Measurements from ENCODE around the gene MACF1. TPM values are rescaled to one million over a fixed set of nuclear protein-coding genes. Genes with fewer than 3 reads are reported as not detected.

The MACF1 gene
- total RNA-seq, 2 experiments from 2014 or later, result 353 to 366 TPM

DNA sequence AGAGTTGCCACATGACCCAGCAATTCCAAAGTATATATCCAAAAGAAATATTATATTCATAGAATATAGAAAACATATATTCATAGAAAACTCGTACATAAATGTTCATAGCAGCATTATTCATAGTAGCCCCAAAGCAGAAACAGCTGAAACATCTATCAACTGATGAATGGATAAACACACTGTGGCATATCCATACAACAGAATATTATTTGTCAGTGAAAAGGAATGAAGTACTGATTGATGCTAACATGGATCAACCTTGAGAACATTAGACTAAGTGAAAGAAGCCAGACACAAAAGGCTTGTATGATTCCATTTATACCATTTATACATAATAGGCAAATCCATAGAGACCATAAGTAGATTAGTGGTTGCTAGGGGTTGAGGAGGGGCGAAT lies 21.7 kb upstream of the MACF1 start:
- H3K36me3 Mint-ChIP-seq (ENCODE audit: low read depth), result no peaks in the 10 kb centered on the region
- no peaks in the 10 kb centered on the region for H3K27me3 Mint-ChIP-seq (ENCODE audit: low read depth)
- CTCF ChIA-PET, result interaction anchor here (1.1 to 12.0 kb wide), 11 partner anchors 10 to 205 kb away, joined by 3 to 283 read pairs (median 11); partner anchors contain the start of gene MACF1
- no peak overlapping the region for H3K4me3 Mint-ChIP-seq
- ATAC-seq (no peak), DNase-seq (no peak)
- no peaks in the 10 kb centered on the region for H3K9me3 Mint-ChIP-seq (ENCODE audit: insufficient read depth)
- POLR2A ChIA-PET, result no interaction called here
- peaks cover 43% of the 10 kb centered on the region for H3K4me1 Mint-ChIP-seq (ENCODE audit: low read depth)
- H3K27ac Mint-ChIP-seq, result peak overlapping the region; percentile 3

DNA sequence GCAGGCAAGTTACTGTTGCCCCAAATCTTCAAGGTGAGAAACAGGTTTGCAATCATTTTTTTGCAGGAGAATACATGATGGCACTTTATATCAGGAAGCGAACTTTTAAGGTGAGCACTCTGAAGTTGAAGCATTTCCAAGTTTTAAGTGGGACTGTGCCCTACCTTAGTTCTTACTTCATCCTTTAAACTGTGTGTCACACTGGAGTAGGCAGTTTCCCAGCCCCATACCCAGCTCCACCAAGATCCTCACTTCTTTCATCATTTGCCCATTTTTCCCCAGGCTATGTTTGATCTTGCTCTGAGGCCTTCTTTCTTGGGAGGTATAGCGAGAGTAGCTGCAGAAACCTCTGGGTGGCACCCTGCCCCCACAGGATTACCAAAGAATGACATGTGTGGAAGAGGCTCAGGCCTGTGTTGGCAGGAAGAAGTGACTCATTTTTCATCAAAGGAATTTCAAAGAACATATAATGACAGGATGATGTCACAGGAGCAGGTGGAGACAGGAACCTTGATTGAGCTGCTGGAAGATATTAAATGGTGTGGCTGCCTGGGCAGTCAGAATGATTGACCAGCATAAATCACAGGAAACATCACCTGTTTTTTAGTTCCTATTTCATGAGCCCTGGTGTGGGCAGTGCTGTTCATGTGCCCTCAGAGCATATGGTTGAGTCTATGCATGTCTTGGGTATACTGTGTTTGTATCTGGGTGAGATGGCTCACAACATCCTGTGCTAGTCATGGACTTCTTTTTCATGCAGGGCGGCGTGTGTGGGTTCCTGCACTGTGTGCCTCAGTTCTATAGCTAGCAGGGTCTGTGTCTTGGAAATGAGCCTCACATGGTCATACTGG lies 20.8 kb upstream of the MACF1 start:
- Mint-ChIP-seq H3K27me3 (ENCODE audit: low read depth) (no peaks in the 10 kb centered on the region), H3K4me1 (ENCODE audit: low read depth) (peaks cover 45% of the 10 kb centered on the region), H3K9me3 (ENCODE audit: insufficient read depth) (no peaks in the 10 kb centered on the region), H3K36me3 (ENCODE audit: low read depth) (no peaks in the 10 kb centered on the region), H3K4me3 (peak overlapping the region; percentile 1), H3K27ac (peak overlapping the region; percentile 84)
- ATAC-seq, result peak; percentile 90
- DNase-seq, result peak; percentile 89
- ChIA-PET POLR2A (interaction anchor here (0.6 to 1.6 kb wide), 6 partner anchors 9 to 104 kb away, joined by 3 to 12 read pairs (median 4); partner anchors contain the start of gene MACF1), CTCF (interaction anchor here (0.6 to 12.0 kb wide), 50 partner anchors 10 to 423 kb away, joined by 3 to 283 read pairs (median 4); partner anchors contain the start of gene MACF1)

DNA sequence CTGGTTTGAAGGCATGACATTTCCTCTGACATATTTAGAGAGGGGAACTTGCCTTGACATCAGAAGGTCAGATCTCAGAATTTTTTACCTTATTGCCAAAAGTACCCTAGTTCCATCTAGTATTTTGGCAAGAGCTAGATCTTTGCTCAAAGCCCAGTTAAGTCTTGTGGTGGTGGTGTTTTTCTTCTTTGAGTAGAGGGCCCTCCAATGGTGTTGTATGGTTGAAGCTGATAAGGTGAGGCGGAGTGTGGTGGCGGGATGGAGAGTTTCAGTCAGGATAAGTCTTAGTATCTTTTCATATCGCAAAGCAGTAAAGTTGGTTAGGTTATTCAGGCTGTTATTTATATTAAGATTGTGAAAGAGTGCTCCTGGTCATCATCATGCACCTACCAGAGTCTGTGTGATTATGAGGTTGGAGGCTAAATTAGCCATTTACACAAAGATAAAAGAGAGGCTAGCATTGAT lies 20.1 kb upstream of the MACF1 start:
- Mint-ChIP-seq H3K4me3 (peak overlapping the region; percentile 1), H3K27me3 (ENCODE audit: low read depth) (no peaks in the 10 kb centered on the region), H3K27ac (peak overlapping the region; percentile 84), H3K36me3 (ENCODE audit: low read depth) (no peaks in the 10 kb centered on the region), H3K9me3 (ENCODE audit: insufficient read depth) (no peaks in the 10 kb centered on the region), H3K4me1 (ENCODE audit: low read depth) (peaks cover 52% of the 10 kb centered on the region)
- ATAC-seq (no peak), DNase-seq (no peak)
- CTCF ChIA-PET, result interaction anchor here (0.6 to 12.0 kb wide), 43 partner anchors 9 to 422 kb away, joined by 3 to 283 read pairs (median 4); partner anchors contain the start of gene MACF1
- POLR2A ChIA-PET, result interaction anchor here (0.6 to 1.6 kb wide), 5 partner anchors 9 to 103 kb away, joined by 3 to 12 read pairs (median 4); partner anchors contain the start of gene MACF1

DNA sequence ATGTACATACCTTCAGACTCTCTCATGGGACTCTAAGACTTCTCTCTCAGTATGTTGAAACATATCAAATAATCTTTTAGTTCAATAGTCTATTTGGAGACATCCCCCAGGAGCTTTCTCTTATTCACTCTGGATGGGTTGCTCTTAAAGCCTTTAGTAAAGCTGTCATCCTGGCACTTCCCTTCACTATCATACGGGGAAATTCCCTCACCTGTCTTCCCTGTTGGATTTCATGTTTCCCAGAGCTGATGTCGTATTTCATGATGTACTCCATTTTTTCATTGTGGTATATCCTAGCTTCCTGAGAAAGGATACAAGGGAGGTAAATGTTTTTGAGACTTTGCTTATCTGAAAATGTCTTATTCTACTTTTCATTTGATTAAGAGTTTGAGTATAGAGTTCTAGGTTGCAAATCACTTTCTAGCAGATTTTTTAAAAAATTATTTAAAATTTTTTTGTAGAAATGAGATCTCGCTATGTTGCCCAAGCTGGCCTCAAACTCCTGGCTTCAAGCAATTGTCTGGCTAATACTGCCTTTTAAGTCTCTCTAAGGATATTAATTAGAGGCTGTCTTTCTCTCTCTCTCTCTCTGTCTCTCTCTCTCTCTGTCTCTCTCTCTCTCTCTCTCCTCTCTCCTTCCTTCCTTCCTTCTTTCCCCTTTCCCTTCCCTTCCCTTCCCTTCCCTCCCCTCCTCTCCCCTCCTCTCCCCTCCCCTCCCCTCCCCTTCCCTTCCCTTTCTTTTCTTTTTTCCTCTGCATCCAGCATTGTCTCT lies 17.0 kb upstream of the MACF1 start:
- no peaks in the 10 kb centered on the region for H3K36me3 Mint-ChIP-seq (ENCODE audit: low read depth)

DNA sequence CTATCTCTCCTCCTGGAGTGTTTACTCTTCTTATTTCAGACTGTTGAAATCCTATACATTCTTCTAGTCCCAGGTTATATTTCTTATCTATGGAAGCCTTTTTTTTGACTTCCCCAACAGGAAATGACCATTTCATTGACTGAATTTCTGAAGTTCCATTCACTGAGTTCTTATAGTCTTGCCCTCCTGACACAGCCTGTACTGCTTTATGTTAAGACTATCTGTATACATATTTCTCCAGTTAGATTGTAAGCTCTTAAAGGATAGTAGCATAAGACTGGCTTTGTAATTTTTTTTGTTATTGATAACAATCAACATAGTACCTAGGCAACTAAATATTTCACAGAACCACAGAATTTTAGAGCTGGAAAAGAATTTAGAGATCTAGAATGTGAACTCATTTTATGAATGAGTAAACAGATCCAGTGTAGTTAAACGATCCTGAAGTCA lies 14.9 kb upstream of the MACF1 start:
- peak overlapping the region; percentile 84 for H3K27ac Mint-ChIP-seq
- no peak overlapping the region for H3K4me3 Mint-ChIP-seq

More for the DNA sequence above, 17.0 kb upstream of the MACF1 start:
- CTCF ChIA-PET, result interaction anchor here (1.1 to 12.0 kb wide), 8 partner anchors 12 to 389 kb away, joined by 3 to 540 read pairs (median 6); partner anchors contain the start of genes MACF1 and PABPC4
- Mint-ChIP-seq H3K4me1 (ENCODE audit: low read depth) (peaks cover 80% of the 10 kb centered on the region), H3K9me3 (ENCODE audit: insufficient read depth) (no peaks in the 10 kb centered on the region), H3K27me3 (ENCODE audit: low read depth) (no peaks in the 10 kb centered on the region), H3K4me3 (no peak overlapping the region), H3K27ac (no peak overlapping the region)
- POLR2A ChIA-PET, result interaction anchor here (2.6 kb wide), 1 partner anchor 17 kb away, joined by 9 read pairs; the partner anchor contains the start of gene MACF1
- DNase-seq (no peak), ATAC-seq (no peak)

DNA sequence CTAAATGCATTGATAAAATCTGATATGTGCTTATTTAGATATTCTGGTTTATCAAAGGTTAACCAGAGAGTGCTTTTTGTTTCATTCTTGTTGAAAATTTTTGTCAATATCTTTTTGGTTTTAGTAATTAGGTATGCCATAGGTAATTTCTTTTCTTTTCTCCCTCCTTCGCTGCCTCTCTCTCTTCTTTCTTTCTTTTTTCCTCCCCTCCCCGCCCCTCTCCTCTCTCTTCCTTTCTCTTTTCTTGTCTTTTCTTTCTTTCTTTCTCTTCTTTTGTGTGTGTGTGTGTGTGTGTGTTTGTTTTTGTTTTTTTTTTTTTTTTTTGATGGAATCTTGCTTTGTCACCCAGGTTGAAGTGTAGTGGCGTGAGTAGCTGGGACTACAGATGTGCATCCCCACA lies 14.4 kb upstream of the MACF1 start:
- Mint-ChIP-seq H3K27me3 (ENCODE audit: low read depth) (no peaks in the 10 kb centered on the region), H3K36me3 (ENCODE audit: low read depth) (no peaks in the 10 kb centered on the region), H3K4me3 (no peak overlapping the region), H3K9me3 (ENCODE audit: insufficient read depth) (no peaks in the 10 kb centered on the region), H3K4me1 (ENCODE audit: low read depth) (peaks cover 81% of the 10 kb centered on the region), H3K27ac (no peak overlapping the region)
- DNase-seq, result no peak
- ATAC-seq, result no peak
- CTCF ChIA-PET, result interaction anchor here (1.0 to 12.0 kb wide), 12 partner anchors 11 to 386 kb away, joined by 3 to 540 read pairs (median 10); partner anchors contain the start of gene MACF1
- POLR2A ChIA-PET, result interaction anchor here (2.2 kb wide), 1 partner anchor 15 kb away, joined by 10 read pairs; the partner anchor contains the start of gene MACF1

More for the DNA sequence above, 14.9 kb upstream of the MACF1 start:
- ChIA-PET POLR2A (interaction anchor here (2.2 kb wide), 1 partner anchor 15 kb away, joined by 10 read pairs; the partner anchor contains the start of gene MACF1), CTCF (interaction anchor here (1.0 to 12.0 kb wide), 10 partner anchors 10 to 386 kb away, joined by 3 to 540 read pairs (median 8); partner anchors contain the start of gene MACF1)
- Mint-ChIP-seq H3K36me3 (ENCODE audit: low read depth) (no peaks in the 10 kb centered on the region), H3K9me3 (ENCODE audit: insufficient read depth) (no peaks in the 10 kb centered on the region), H3K4me1 (ENCODE audit: low read depth) (peaks cover 81% of the 10 kb centered on the region), H3K27me3 (ENCODE audit: low read depth) (no peaks in the 10 kb centered on the region)
- no peak for ATAC-seq
- no peak for DNase-seq

DNA sequence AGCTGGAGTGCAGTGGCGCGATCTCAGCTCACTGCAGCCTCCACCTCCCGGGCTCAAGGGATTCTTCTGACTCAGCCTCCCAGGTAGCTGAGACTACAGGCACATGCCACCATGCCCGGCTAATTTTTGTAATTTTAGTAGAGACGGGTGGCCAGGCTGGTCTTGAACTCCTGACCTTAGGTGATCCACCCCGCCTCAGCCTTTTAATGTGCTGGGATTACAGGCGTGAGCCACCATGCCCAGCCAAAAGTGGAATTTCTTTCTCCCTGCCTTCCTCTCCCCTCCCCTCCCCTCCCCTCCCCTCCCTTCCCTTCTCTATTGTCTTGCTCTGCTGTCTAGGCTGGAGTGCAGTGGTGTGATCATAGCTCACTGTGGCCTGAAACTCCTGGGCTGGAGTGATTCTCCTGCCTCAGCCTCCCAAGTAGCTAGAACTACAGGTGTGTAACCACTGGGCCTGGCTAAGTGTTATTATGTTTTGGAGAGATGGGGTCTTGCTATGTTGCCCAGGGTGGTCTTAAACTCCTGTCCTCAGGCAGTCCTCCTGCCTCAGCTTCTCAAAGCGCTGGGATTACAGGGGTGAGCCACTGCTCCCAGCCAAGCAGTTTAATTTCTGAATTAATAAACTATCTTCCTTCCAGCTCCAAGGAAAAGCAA lies 10.0 kb upstream of the MACF1 start:
- ChIA-PET POLR2A (interaction anchor here (0.9 to 5.2 kb wide), 4 partner anchors 11 to 71 kb away, joined by 3 to 121 read pairs (median 44); partner anchors contain the start of gene MACF1), CTCF (interaction anchor here (1.1 to 12.0 kb wide), 8 partner anchors 9 to 95 kb away, joined by 3 to 540 read pairs (median 71); partner anchors contain the start of gene MACF1)
- Mint-ChIP-seq H3K4me1 (ENCODE audit: low read depth) (peaks cover 81% of the 10 kb centered on the region), H3K4me3 (no peak overlapping the region), H3K27me3 (ENCODE audit: low read depth) (no peaks in the 10 kb centered on the region), H3K9me3 (ENCODE audit: insufficient read depth) (no peaks in the 10 kb centered on the region), H3K36me3 (ENCODE audit: low read depth) (no peaks in the 10 kb centered on the region), H3K27ac (peak overlapping the region; percentile 98)
- no peak for ATAC-seq
- no peak for DNase-seq

DNA sequence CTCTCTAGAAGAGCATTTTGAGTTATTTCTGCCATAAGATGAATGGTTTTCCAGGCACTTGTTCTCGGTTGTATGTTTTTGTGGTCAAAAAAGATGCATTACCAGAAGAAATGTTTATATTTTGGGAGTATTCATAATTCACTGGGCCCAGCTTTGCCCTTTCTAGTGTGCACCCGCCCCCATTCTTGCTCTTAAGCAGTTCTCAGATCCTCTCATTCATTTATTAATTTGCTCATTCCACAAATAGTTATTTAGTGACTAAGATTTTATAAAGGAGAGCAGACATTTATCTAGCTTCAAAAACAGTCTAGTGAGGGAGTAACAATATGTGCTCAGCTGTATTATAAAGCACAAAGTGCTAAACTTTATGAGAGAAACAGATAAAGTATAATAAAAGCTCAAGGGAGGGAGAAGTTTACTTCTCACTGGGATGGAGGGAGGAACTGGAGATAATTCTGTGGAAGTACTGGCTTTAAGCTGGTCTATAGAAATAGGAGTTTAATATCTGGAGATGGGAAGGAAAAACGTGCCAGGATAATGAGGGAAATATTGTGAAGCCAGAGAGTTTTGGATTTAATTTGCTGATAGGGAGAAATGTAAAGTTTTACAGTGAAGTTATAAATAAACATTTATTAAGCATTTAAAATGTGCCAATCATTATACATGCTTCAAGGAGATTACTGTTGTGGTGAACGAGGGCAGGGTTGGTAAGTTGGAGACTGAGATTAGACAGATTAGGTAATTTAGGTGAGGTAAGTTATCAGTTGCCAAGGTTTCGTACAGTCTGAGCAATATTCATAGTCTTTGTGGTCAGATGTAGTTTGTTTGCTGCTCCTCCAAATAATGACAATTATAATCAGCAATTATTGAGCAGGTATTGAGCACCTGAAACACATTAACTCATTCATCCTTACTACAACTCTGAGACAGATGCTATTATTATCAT lies 9.1 kb upstream of the MACF1 start:
- Mint-ChIP-seq H3K4me1 (ENCODE audit: low read depth) (peaks cover 80% of the 10 kb centered on the region), H3K9me3 (ENCODE audit: insufficient read depth) (no peaks in the 10 kb centered on the region), H3K27me3 (ENCODE audit: low read depth) (no peaks in the 10 kb centered on the region), H3K4me3 (peak overlapping the region; percentile 71), H3K27ac (peak overlapping the region; percentile 98), H3K36me3 (ENCODE audit: low read depth) (no peaks in the 10 kb centered on the region)
- ATAC-seq (peak; percentile 21), DNase-seq (peak; percentile 43)
- ChIA-PET CTCF (interaction anchor here (0.9 to 9.5 kb wide), 5 partner anchors 10 to 216 kb away, joined by 4 to 540 read pairs (median 92); partner anchors contain the start of gene MACF1), POLR2A (interaction anchor here (0.9 to 5.2 kb wide), 3 partner anchors 11 to 70 kb away, joined by 3 to 121 read pairs (median 67); partner anchors contain the start of gene MACF1)

DNA sequence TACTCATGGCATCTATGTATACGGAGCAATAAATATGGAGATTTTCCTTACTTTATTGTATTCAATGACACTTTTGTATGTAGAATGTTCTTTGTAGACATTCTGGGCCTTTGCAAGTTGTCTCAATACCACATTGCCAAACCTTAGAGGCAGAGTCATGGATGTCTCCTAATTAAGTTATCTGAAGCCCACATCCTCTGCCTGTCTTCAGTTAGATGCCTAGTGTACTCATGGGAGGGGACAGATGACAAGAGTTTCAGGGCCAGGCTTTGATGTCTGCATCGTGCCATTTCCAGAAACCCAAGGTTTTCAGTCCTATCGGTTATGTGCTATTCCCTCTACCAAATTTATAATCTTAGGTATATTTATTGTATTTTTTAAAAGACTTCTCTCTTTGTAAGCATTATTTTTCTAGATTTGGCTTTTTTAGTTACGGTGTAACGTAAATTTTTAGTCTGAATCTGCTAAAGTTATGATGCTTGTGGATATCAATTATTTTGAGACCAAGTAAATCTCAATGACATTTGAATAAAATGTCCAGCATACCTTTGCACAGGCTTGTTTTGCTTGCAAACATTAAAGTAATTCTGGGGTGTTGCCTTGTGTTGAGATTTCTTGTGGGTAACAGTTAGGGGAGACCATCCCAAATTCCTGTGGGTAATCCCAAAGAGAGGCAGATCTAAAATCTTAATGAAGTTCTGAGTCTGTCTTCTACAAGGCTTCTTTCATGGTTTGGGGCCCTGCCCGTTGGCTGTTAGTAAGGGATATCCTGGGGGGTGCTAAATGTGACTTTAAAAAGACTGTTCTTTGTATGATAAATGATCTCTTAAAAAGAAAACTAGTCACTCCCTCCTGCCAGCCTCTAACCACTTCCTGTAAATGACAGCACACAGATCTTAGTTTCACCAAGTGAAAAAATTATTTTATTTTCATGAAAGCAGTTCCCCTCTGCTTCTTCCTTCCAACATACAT lies 8.0 kb upstream of the MACF1 start:
- H3K4me3 Mint-ChIP-seq, result peak overlapping the region; percentile 71
- peak; percentile 82 for DNase-seq
- ChIA-PET POLR2A (interaction anchor here (1.8 to 2.3 kb wide), 2 partner anchors 9 to 19 kb away, joined by 8 to 26 read pairs; no protein-coding TSS in a partner anchor), CTCF (interaction anchor here (1.0 to 1.6 kb wide), 4 partner anchors 9 to 62 kb away, joined by 3 to 6 read pairs (median 5); no protein-coding TSS in a partner anchor)
- H3K27me3 Mint-ChIP-seq (ENCODE audit: low read depth), result no peaks in the 10 kb centered on the region
- peak; percentile 47 for ATAC-seq
- H3K36me3 Mint-ChIP-seq (ENCODE audit: low read depth), result no peaks in the 10 kb centered on the region
- H3K9me3 Mint-ChIP-seq (ENCODE audit: insufficient read depth), result no peaks in the 10 kb centered on the region
- H3K4me1 Mint-ChIP-seq (ENCODE audit: low read depth), result peaks cover 80% of the 10 kb centered on the region
- H3K27ac Mint-ChIP-seq, result peak overlapping the region; percentile 98

Data from activated CD8-positive, alpha-beta T cell treated with anti-CD3 and anti-CD28 coated beads, Interleukin-2, amount 10 ng/mL, durations not matched to agents 7 days and 5 days (primary cell).